ENCODE data around the gene HSPA14. TPM values are rescaled to one million over a fixed set of nuclear protein-coding genes. Genes with fewer than 3 reads are reported as not detected.

HSPA14 gene
- polyA plus RNA-seq, 1 donor (not counting 4 experiments of a cell fraction or from before 2014, with no cell fraction given), result 29.5 TPM

GRCh38 chr10:14909101-14909500 lies 71.0 kb downstream of the HSPA14 start:
- Histone ChIP-seq H3K4me3 (ENCODE audit: control insufficient read depth in 2 of 3, extremely low read depth in 1 of 3, insufficient read depth in 2 of 3, low read depth in 1 of 3, low read length in 3 of 3) (no peak overlapping the region), H3K4me2 (ENCODE audit: control insufficient read depth, extremely low read depth, insufficient read depth, low read depth, low read length) (no peak overlapping the region), H4K20me1 (ENCODE audit: control insufficient read depth, extremely low read depth, insufficient read depth, low read length) (no peaks in the 10 kb centered on the region), H3K4me1 (ENCODE audit: control insufficient read depth, extremely low read depth, insufficient read depth, low read length) (no peaks in the 10 kb centered on the region), H2AFZ (ENCODE audit: control insufficient read depth, low read length) (no peak overlapping the region), H3K9me3 (ENCODE audit: control insufficient read depth, low read depth, low read length) (no peaks in the 10 kb centered on the region), H3K36me3 (ENCODE audit: control insufficient read depth in 2 of 2, extremely low read depth in 1 of 2, insufficient read depth in 2 of 2, low read length in 2 of 2) (peaks cover 11 to 22% of the 10 kb centered on the region in 2 experiments), H3K9me1 (ENCODE audit: control insufficient read depth, extremely low read depth, insufficient read depth, low read length) (no peaks in the 10 kb centered on the region), H3K27ac (ENCODE audit: control insufficient read depth, insufficient read depth, low read length) (no peak overlapping the region), H3K9ac (ENCODE audit: control insufficient read depth, extremely low read depth, insufficient read depth, low read length) (no peak overlapping the region), H3K27me3 (ENCODE audit: control insufficient read depth, extremely low read depth, insufficient read depth, low read length) (no peaks in the 10 kb centered on the region), H3K79me2 (ENCODE audit: control insufficient read depth, insufficient read depth, low read length) (no peaks in the 10 kb centered on the region)
- dilution Hi-C loops (cut with MboI; ENCODE audit: extremely low pct_ligation_motif_present, low sequenced_read_pairs), result no loop called here
- DNase-seq (ENCODE audit: low read depth, low spot score), result no peak
- no peak for TF ChIP-seq CTCF (optimal IDR thresholded peaks at IDR 0.05 in 1 of 3, IDR thresholded peaks at IDR 0.05 in 1 of 3, conservative IDR thresholded peaks at IDR 0.05 in 1 of 3; ENCODE audit: extremely low read depth in 1 of 3, insufficient read depth in 2 of 3, low read length in 3 of 3)
- no peak for FAIRE-seq

GRCh38 chr10:14910953-14911352 lies 72.8 kb downstream of the HSPA14 start:
- Histone ChIP-seq H3K4me1 (ENCODE audit: control insufficient read depth, extremely low read depth, insufficient read depth, low read length) (no peaks in the 10 kb centered on the region), H3K4me2 (ENCODE audit: control insufficient read depth, extremely low read depth, insufficient read depth, low read depth, low read length) (no peak overlapping the region), H3K27me3 (ENCODE audit: control insufficient read depth, extremely low read depth, insufficient read depth, low read length) (no peaks in the 10 kb centered on the region), H3K9me3 (ENCODE audit: control insufficient read depth, low read depth, low read length) (no peaks in the 10 kb centered on the region), H3K27ac (ENCODE audit: control insufficient read depth, insufficient read depth, low read length) (no peak overlapping the region), H4K20me1 (ENCODE audit: control insufficient read depth, extremely low read depth, insufficient read depth, low read length) (no peaks in the 10 kb centered on the region), H3K9me1 (ENCODE audit: control insufficient read depth, extremely low read depth, insufficient read depth, low read length) (no peaks in the 10 kb centered on the region), H3K36me3 (ENCODE audit: control insufficient read depth in 2 of 2, extremely low read depth in 1 of 2, insufficient read depth in 2 of 2, low read length in 2 of 2) (peaks cover 7 to 20% of the 10 kb centered on the region in 2 experiments), H3K4me3 (ENCODE audit: control insufficient read depth in 2 of 3, extremely low read depth in 1 of 3, insufficient read depth in 2 of 3, low read depth in 1 of 3, low read length in 3 of 3) (no peak overlapping the region), H3K79me2 (ENCODE audit: control insufficient read depth, insufficient read depth, low read length) (no peaks in the 10 kb centered on the region), H3K9ac (ENCODE audit: control insufficient read depth, extremely low read depth, insufficient read depth, low read length) (no peak overlapping the region), H2AFZ (ENCODE audit: control insufficient read depth, low read length) (no peak overlapping the region)
- no peak for FAIRE-seq
- dilution Hi-C loops (cut with MboI; ENCODE audit: extremely low pct_ligation_motif_present, low sequenced_read_pairs), result no loop called here
- no peak for DNase-seq (ENCODE audit: low read depth, low spot score)
- TF ChIP-seq CTCF (optimal IDR thresholded peaks at IDR 0.05 in 1 of 3, IDR thresholded peaks at IDR 0.05 in 1 of 3, conservative IDR thresholded peaks at IDR 0.05 in 1 of 3; ENCODE audit: extremely low read depth in 1 of 3, insufficient read depth in 2 of 3, low read length in 3 of 3) (no peak), EZH2 (IDR thresholded peaks at IDR 0.05; ENCODE audit: low read length) (no peak)
